HG03159 (cell line): ENCODE results near the gene HERPUD1.
"Not testable (repeated sequence)": the region's sequence is repeated elsewhere in the genome, so short reads cannot be mapped to it uniquely, and the experiment has no call there.

Experiments
- ATAC-seq: cut with Tn5 transposase; IDR thresholded peaks from one replicate; pipeline ENCODE4 v1.9.1; 2021; ENCODE audit warnings: mild to moderate bottlenecking, moderate library complexity; ENCODE audit not compliant: unreplicated experiment

Gene HERPUD1

GRCh38 chr16:56977823-56978430 lies 46.0 kb downstream of the HERPUD1 start:
- ATAC-seq, result no peak

DNA sequence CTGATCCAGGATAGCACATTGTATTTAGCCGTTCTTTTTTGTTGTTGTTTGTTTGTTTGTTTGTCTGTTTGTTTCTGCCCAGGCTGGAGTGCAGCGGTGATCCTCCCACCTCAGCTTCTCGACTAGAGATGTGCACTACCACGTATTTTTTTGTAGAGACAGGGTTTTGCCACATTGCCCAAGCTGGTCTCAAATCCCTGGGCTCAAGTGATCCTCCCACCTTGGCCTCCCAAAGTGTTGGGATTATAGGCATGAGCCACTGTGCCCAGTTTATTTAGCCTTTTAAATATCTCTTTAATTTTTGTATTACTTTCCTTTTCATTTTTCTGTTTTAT lies 48.2 kb downstream of the HERPUD1 start:
- no peak for ATAC-seq

GRCh38 chr16:56980792-56981724 lies 49.1 kb downstream of the HERPUD1 start:
- no peak for ATAC-seq

DNA sequence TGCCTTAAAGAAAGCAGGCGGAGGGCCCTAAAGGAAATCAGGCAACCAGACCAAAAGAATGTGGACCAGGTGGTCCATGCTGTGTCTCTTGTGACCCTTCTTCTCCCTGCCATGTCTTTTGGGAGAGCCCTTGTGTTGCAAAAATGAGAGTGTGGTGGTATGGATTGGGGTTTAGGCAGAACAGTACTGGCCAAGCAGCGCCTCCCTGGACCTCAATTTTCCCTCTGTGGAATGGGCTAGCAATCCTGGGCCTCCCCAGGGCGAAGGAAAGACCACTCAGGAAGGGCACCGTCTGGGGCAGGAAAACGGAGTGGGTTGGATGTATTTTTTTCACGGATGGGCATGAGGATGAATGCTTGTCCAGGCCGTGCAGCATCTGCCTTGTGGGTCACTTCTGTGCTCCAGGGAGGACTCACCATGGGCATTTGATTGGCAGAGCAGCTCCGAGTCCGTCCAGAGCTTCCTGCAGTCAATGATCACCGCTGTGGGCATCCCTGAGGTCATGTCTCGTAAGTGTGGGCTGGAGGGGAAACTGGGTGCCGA lies 49.9 kb downstream of the HERPUD1 start:
- no peak for ATAC-seq

DNA sequence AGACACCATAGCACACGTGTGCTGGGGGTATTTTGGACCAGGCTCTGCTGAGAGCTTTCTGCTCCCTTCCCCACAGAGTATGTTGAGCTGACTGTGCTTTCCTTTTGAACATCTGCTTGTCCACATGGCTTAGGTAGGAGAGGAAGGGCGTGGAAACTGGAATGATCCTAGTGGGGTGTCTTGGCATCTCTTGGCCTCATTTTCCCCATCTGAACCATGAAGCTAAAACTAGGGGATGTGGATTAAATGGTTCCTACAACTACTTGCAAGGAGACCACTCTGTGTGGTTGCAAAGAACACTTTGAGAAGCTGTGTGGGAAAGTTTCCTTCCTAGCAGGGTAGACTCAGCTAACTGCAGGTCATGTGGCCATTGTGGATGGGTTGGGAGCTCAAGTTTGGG lies 50.8 kb downstream of the HERPUD1 start:
- ATAC-seq, result no peak

- ATAC-seq, result no peak
Observed at GRCh38 chr16:56983211-56983751, 51.3 kb downstream of the HERPUD1 start.

DNA sequence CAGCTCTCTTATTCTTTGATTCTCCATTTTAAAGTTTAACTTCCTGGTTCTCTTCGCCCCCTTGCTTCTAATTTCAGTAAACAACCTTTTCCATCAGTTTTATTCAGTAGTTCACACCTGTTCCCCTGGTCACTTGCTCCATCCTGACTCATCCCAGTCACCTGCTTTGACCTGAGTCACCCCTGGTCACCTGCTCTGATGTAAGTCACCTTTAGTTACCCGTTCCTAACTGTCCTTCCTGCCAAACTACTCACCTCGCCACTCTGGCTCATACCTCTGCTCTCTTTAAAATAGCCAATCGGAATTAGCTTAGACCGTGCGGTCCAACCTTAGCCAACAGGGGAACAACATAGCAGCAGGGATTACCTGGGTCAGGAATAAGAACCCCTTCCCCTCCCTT lies 52.7 kb downstream of the HERPUD1 start:
- ATAC-seq, result no peak

DNA sequence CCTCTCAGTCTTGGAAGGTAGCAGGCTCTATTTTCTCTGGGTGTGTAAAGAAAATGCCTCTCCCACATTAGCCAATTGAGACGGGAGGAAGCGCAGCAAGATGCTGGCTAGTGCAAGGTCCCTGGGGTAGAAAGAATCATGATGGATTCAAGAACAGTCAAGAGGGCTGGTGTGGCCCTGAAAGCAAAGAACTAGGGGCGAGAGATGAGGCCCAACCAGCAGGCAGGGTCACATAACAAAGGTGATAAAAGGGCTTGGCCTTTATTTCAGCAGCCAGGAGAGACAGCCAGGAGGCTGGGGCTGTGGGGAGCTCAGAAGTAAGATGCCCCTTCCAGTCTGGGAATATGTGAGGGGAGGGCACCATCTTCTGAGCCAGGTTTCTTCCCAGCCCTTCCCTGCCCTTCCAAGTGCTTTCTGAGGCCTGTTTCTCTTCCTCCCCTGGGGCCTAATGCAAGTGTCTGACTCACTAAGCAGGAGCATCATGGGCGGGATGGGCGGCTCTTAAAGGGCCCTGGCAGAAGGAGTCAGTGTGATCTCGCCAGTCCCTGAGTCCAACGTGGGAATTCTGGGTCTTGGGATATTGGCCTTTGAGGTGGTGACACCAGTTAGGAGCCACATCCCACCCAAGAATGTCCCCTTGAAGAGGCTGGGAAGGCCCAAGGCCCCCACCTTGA lies 53.5 kb downstream of the HERPUD1 start:
- ATAC-seq, result no peak

DNA sequence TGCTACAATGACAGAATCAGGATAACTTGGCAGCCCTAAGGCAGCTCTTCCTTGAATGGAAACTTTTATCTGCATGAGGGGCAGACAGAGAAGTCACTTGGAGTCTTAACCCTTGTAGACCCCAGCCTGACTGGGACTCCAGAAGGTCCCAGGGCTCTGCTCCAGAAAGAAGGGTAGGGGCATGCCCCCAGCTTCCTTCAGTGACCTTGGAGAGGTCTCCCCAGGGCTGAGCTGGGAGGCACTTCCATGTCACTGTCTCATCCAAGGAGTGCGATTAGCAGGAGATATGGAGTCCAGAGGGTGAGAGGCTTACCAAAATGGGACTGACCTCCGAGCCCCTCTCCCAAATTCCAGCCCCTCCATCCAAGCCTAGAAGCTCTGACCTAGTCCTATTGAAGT lies 54.0 kb downstream of the HERPUD1 start:
- no peak for ATAC-seq

GRCh38 chr16:56986361-56986760 lies 54.4 kb downstream of the HERPUD1 start:
- ATAC-seq, result no peak

DNA sequence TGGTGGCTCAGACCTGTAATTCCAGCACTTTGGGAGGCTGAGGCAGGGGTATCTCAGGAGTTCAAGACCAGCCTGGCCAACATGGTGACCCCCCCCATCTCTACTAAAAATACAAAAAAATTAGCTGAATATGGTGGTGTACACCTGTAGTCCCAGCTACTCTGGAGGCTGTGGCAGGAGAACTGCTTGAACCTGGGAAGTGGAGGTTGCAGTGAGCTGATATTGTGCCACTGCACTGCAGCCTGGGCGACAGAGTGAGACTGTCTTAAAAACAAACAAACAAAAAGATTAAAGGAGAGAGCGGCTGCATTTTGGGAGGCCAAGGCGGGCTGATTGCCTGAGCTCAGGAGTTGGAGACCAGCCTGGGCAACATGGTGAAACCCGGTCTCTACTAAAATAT lies 55.0 kb downstream of the HERPUD1 start:
- not testable (repeated sequence) for ATAC-seq

GRCh38 chr16:56987692-56988091 lies 55.8 kb downstream of the HERPUD1 start:
- ATAC-seq, result no peak

- ATAC-seq, result no peak
Observed at GRCh38 chr16:56988161-56988947, 56.4 kb downstream of the HERPUD1 start.

DNA sequence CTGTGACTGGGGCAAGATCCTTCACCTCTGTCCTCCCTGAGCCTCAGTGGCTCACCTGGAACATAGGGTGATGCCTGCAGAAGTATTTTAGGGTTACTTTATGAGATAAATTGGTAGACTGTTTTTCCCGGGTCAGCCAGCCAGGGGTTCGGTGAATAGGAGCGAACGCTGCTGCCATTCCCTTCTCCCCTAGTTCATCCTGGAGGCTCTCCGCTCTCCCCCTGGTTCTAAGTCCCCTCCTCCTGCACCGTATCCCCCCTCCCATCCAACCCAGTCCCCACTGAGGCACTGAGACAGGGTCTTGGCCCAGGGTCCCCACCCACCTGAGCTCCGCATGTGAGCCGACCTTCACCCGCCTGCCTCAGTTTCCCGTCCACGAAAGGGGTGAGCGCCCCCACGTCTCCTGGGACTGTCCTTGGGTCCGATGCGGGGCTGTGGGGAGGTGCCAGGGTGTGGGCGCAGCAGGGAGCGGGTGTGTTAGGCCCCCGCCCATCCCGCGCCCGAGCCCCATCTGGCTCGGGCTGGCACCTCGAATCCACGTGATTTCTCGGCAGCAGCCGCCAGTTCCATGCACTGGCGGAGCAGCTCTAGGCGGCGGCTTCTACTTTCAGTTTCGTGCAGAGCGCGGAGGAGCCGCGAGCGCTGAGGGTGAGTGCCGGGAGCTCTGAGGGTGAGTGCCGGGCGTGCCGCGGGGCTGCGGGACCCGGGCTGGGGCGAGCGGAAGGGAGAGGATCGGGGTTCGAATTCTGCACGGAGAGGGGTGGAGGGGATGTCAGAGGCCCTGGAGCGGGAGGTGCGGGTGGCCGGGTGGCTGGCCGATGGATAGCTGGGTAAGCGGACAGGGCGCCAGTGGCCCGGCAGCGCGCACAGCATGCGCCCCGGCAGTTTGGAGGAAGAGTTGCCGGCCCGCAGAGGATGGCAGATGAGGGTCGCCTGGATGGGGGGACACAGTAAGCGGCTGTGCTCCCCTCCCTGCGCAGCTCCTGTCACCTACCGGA lies 57.3 kb downstream of the HERPUD1 start, which contains the start of gene NLRC5:
Gene NLRC5, plus strand, starts transcription at position 610 of the 998 bp plus-strand sequence. CDS start 31,156 bp downstream, outside the sequence.
- peak; percentile 84 for ATAC-seq

DNA sequence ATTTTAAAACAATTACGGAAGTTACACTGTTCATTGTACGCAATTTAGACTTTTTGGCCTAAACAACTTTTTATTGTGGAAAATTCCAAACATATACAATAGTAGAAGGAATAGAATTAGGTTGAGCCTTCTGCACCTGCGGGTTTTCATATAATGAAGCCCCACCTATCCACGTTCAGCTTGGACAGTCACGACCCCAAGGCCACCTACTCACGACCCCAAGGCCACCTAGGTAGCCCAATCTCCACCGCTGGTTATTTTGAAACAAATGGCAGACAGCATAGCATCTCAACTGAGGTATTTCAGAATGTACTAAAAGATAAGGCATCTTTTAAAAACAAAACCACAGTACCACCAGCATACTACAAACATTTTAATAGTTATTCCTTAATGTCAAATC lies 58.0 kb downstream of the HERPUD1 start:
- no peak for ATAC-seq

- ATAC-seq, result no peak
Observed at GRCh38 chr16:56990407-56991286, 58.7 kb downstream of the HERPUD1 start.

GRCh38 chr16:56992431-56992830 lies 60.5 kb downstream of the HERPUD1 start:
- ATAC-seq, result not testable (repeated sequence)

DNA sequence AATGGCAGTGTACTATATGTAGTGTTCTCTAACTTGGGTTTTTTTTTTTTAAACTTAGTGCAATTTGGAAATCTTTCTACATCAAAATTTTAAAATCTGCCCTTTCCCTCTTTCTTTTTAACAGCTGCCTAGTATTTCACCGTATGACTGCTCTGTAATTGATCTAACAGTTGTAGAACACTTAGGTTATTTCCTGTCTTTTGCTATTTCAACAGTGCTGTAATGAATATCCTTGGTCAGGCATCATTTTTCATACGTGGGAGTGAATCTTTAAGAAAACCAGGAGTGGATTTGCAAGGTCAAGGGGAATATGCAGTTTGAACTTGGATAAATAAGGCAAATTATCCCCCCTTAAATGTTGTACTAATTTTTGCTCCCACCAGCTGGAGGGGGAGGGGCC lies 61.3 kb downstream of the HERPUD1 start:
- no peak for ATAC-seq
